Thyroid gland (tissue), 4 donors: ENCODE measurements around the gene SMIM14. TPM values are rescaled to one million over a fixed set of nuclear protein-coding genes. Genes with fewer than 3 reads are reported as not detected.

ENCODE experiments used
- DNase-seq, 2 donors: peaks; one replicate each; pipeline ENCODE4 v3.0.0-alpha.2; 2019
- H3K27ac ChIP-seq, 3 donors: fragments of 200-600 bp; sonication (generic); 1 replicate in 2 of 3; 2 replicates in 1 of 3; pipeline ENCODE4 v1.5.1; 2016 to 2019; ENCODE audit warnings: mild to moderate bottlenecking in 1 of 3, moderate library complexity in 1 of 3
- H3K27me3 ChIP-seq: fragments of 200-600 bp; sonication (generic); one replicate; pipeline ENCODE4 v1.5.1; 2019
- H3K36me3 ChIP-seq, 2 donors: fragments of 200-600 bp; sonication (generic); one replicate each; pipeline ENCODE4 v1.5.1; 2016 to 2019
- H3K4me1 ChIP-seq, 2 donors: fragments of 200-600 bp; sonication (generic); one replicate each; pipeline ENCODE4 v1.5.1; 2017 to 2019
- H3K4me3 ChIP-seq, 3 donors: fragments of 200-600 bp; sonication (generic); replicated peaks in 1 of 3; 1 replicate in 2 of 3; 2 replicates in 1 of 3; pipeline ENCODE4 v1.5.1; 2016; ENCODE audit warnings: mild to moderate bottlenecking in 1 of 3
- H3K9me3 ChIP-seq: fragments of 200-600 bp; sonication (generic); one replicate; pipeline ENCODE4 v1.5.1; 2017
- CTCF ChIP-seq, 6 experiments: fragments of 200-600 bp in 3 of 6; fragments of 450-650 bp in 3 of 6; sonication (generic) in 3 of 6; IDR thresholded peaks; one replicate each; pipeline ENCODE4 v1.5.1; 2016 to 2019; ENCODE audit warnings: antibody characterized with exemption in 6 of 6, mild to moderate bottlenecking in 2 of 6, inconsistent platforms in 1 of 6, moderate library complexity in 1 of 6
- POLR2A ChIP-seq, 2 donors: fragments of 450-650 bp; IDR thresholded peaks; one replicate each; pipeline ENCODE4 v1.6.1; 2017; ENCODE audit warnings: antibody characterized with exemption in 2 of 2, mild to moderate bottlenecking in 2 of 2, moderate library complexity in 1 of 2
- WGBS, 2 donors: methylation state at CpG; one replicate each; pipeline ENCODE4 v1.1.5; 2017; 5-methylcytosine and 5-hydroxymethylcytosine counted together
- intact Hi-C: fragments of 100-400 bp; cut with DNase I; formaldehyde crosslinking; loops from one replicate; pipeline ENCODE4 v1.15.1; 2023
- total RNA-seq, 4 donors: library from RNA; depleted of rRNA; stranded (reverse); fragments of >200 nt; gene quantifications; one replicate each; pipeline ENCODE4 v1.2.3, GENCODE V29; 2016

The SMIM14 gene
- total RNA-seq, 4 donors from 2014 or later, result 52.1 to 72.3 (median 59.2) TPM

GRCh38 chr4:39613093-39613656, 25.5 kb downstream of the SMIM14 start:
- Histone ChIP-seq H3K4me3 (no peak overlapping the region), H3K36me3 (no peaks in the 10 kb centered on the region), H3K27ac (peak overlapping the region; percentile 4 to 70 (median 66)), H3K9me3 (no peaks in the 10 kb centered on the region), H3K4me1 (peaks cover 15 to 20% of the 10 kb centered on the region in 2 donors), H3K27me3 (no peaks in the 10 kb centered on the region)
- 17 to 21% methylated on average over 2 of the region's 2 CpGs for WGBS, 2 donors
- TF ChIP-seq POLR2A (IDR thresholded peaks at IDR 0.05) (no peak), CTCF (IDR thresholded peaks at IDR 0.05) (no peak)
- intact Hi-C loops, result no loop called here
- no peak for DNase-seq

- WGBS, 2 donors, result 89 to 92% methylated on average over 6 of the region's 6 CpGs
- TF ChIP-seq CTCF (IDR thresholded peaks at IDR 0.05), result no peak
- TF ChIP-seq POLR2A (IDR thresholded peaks at IDR 0.05), result no peak
Measured at GRCh38 chr4:39609454-39609931, 29.2 kb downstream of the SMIM14 start.

DNA sequence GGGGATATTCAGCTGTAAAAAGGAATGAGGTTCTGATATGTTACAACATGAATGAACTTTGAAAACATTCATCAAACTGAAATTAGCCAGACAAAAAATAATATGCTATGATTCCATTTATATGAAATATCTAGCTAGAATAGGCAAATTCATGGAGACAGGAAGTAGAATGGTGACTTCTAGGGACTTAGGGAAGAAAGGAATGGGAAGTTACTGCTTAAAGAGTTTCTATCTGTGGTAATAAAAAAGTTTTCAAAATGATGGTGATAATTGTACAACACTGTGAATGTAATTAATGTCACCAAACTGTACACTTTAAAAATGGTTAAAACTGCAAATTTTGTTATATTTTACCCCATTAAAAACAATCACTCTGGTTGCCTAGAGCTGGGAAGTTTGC, 30.2 kb downstream of the SMIM14 start:
- TF ChIP-seq CTCF (IDR thresholded peaks at IDR 0.05) (no peak), POLR2A (IDR thresholded peaks at IDR 0.05) (no peak)
- Histone ChIP-seq H3K27ac (no peak overlapping the region), H3K27me3 (no peaks in the 10 kb centered on the region), H3K36me3 (peaks cover 4 to 5% of the 10 kb centered on the region in 2 donors), H3K9me3 (no peaks in the 10 kb centered on the region), H3K4me3 (no peak overlapping the region), H3K4me1 (peaks cover 11% of the 10 kb centered on the region in 2 donors)
- DNase-seq, result no peak
- intact Hi-C loops, result no loop called here

More at GRCh38 chr4:39609454-39609931, 29.2 kb downstream of the SMIM14 start:
- Histone ChIP-seq H3K27me3 (no peaks in the 10 kb centered on the region), H3K4me3 (no peak overlapping the region), H3K4me1 (peaks cover 15% of the 10 kb centered on the region in 2 donors), H3K36me3 (peaks cover 0 to under 1% of the 10 kb centered on the region in 2 donors), H3K27ac (no peak overlapping the region), H3K9me3 (no peaks in the 10 kb centered on the region)
- intact Hi-C loops, result no loop called here
- no peak for DNase-seq

DNA sequence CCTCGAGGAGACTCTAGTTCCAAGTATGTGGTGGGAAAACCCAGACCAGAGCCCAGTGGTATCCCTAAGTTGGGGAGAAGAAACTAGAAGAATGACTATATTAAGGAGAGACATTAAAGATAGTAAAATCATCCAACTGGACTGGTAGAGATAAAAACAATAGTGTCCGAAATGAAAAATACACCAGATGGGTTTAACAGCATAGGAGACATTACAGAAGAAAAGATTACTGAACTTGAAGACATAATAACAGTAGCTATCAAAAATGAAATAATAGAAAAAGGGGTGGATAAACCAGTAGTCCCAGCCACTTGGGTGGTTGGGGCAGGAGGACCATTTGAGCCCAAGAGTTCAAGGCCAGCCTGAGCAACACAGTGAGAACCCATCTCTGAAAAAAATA, 31.9 kb downstream of the SMIM14 start:
- WGBS, 2 donors, result 92 to 97% methylated on average over 2 of the region's 2 CpGs
- TF ChIP-seq POLR2A (IDR thresholded peaks at IDR 0.05), result no peak
- TF ChIP-seq CTCF (IDR thresholded peaks at IDR 0.05), result no peak
- intact Hi-C loops, result no loop called here
- Histone ChIP-seq H3K27ac (no peak overlapping the region), H3K4me1 (no peaks in the 10 kb centered on the region), H3K36me3 (peaks cover 5 to 7% of the 10 kb centered on the region in 2 donors), H3K4me3 (no peak overlapping the region), H3K27me3 (no peaks in the 10 kb centered on the region), H3K9me3 (no peaks in the 10 kb centered on the region)
- DNase-seq, result no peak

DNA sequence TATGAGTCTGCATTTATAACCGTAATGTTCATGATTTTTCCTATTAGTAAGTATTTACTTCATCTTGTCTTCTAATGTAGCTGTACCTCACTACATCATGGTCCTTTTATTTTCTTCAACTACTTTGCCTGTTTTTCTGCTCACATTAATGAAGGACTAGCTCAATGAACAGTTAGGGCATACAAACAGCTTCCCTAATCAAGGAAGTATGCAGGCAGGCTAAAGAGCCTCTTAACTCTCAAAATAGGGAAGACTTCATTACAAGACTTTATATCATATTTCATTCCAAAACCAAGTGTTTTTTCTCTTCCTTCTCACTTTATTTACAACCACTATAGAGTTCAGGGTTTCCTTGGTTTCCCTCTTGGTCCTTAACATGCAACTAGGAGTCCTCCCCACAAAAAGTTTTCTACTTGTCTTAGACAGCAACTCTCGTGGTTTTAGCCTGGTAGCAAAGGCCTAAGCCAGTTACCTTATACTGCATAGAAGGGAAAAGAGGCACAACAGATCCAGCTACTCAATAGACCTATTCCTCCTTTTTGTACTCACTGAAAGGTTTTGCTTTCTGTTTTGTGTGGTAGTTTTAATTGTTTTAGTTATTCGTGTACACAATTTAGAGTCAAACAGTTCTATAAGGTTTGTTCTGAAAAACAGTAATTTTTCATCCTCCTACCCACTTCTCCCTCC, 40.8 kb downstream of the SMIM14 start:
- 84 to 89% methylated on average over 3 of the region's 3 CpGs for WGBS, 2 donors
- no peak overlapping the region for H3K4me3 ChIP-seq
- no peaks in the 10 kb centered on the region for H3K27me3 ChIP-seq
- intact Hi-C loops, result no loop called here
- no peak for DNase-seq
- H3K4me1 ChIP-seq, result no peaks in the 10 kb centered on the region
- no peaks in the 10 kb centered on the region for H3K9me3 ChIP-seq
- H3K27ac ChIP-seq, result no peak overlapping the region
- TF ChIP-seq CTCF (IDR thresholded peaks at IDR 0.05) (no peak), POLR2A (IDR thresholded peaks at IDR 0.05) (no peak)
- H3K36me3 ChIP-seq, result peaks cover 0 to 13% of the 10 kb centered on the region in 2 donors
